ENCODE data around the gene TMEM117. TPM values are rescaled to one million over a fixed set of nuclear protein-coding genes. Genes with fewer than 3 reads are reported as not detected.

Gene TMEM117
- total RNA-seq (2022; extraction: Qiagen RNA extraction) = 1.3 to 2.2 TPM (median 1.7 TPM) in 5 replicates

GRCh38 chr12:43835656-43836474 is at the start of gene TMEM117:
Gene TMEM117, plus strand, starts transcription at chr12:43836081.

GRCh38 chr12:43805860-43806736 is 29.8 kb upstream of the TMEM117 start, which contains the start of gene TWF1:
Gene TWF1, minus strand, starts transcription at chr12:43806317. Its CDS starts 72 bp downstream, at chr12:43806245.

Other genes with a start within 250 kb of the TMEM117 start
- 2.8 to 5.0 TPM (median 3.5 TPM) in 5 replicates for gene PUS7L, start 77.3 kb upstream of the TMEM117 start, total RNA-seq (2022; extraction: Qiagen RNA extraction)
- gene IRAK4, start 77.1 kb upstream of the TMEM117 start, total RNA-seq (2022; extraction: Qiagen RNA extraction) = 3.1 to 4.4 TPM (median 4.1 TPM) in 5 replicates
- gene TWF1, start 29.8 kb upstream of the TMEM117 start, total RNA-seq (2022; extraction: Qiagen RNA extraction) = 57.1 to 73.5 TPM (median 64.2 TPM) in 5 replicates

Measured in A549 treated with AZD2906 at 1 μM for 4 hours (cell line).